GM12864 (cell line): ENCODE measurements around the gene FZD10.

Source experiments
- DNase-seq: peaks from one replicate; pipeline ENCODE4 v3.0.0-alpha.2; 2011; ENCODE audit warnings: low read depth
- H3K4me3 ChIP-seq: 2 replicates; pipeline ENCODE4 v1.5.1; 2011; ENCODE audit warnings: mild to moderate bottlenecking, low read depth, low read length, control low read depth
- CTCF ChIP-seq: IDR thresholded peaks from 2 replicates; pipeline ENCODE4 v1.5.1; 2011; ENCODE audit warnings: low read depth, mild to moderate bottlenecking, moderate library complexity, low read length, control low read depth, inconsistent platforms; ENCODE audit errors: missing control alignments

FZD10 gene

DNA sequence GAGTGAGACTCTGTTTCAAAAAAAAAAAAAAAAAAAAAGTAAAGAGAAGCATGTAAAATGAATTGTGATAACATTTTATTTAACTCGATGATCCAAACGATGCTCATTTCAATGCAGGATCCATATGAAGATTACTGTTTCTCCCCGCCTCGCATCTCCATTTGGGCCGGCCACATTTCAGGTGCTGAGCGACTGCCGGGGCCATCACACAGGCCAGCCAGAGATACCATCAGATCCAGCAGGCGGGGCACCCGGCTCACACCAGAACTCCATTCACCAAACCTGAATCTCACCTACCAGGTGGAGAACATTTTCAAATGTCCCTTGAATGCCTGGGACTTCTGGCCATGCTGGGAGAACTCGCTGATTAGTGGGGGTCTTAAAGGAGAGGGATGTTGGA is 18.0 kb upstream of the FZD10 start:
- DNase-seq = no peak
- no peak overlapping the region for H3K4me3 ChIP-seq

GRCh38 chr12:130145731-130146130 is 16.5 kb upstream of the FZD10 start:
- no peak overlapping the region for H3K4me3 ChIP-seq
- DNase-seq = no peak
- TF ChIP-seq CTCF = no peak

More for the DNA sequence above, 18.0 kb upstream of the FZD10 start:
- TF ChIP-seq CTCF = no peak

- no peak for TF ChIP-seq CTCF
- DNase-seq = no peak
- H3K4me3 ChIP-seq = no peak overlapping the region
Observed at GRCh38 chr12:130146176-130146931, 15.9 kb upstream of the FZD10 start.

DNA sequence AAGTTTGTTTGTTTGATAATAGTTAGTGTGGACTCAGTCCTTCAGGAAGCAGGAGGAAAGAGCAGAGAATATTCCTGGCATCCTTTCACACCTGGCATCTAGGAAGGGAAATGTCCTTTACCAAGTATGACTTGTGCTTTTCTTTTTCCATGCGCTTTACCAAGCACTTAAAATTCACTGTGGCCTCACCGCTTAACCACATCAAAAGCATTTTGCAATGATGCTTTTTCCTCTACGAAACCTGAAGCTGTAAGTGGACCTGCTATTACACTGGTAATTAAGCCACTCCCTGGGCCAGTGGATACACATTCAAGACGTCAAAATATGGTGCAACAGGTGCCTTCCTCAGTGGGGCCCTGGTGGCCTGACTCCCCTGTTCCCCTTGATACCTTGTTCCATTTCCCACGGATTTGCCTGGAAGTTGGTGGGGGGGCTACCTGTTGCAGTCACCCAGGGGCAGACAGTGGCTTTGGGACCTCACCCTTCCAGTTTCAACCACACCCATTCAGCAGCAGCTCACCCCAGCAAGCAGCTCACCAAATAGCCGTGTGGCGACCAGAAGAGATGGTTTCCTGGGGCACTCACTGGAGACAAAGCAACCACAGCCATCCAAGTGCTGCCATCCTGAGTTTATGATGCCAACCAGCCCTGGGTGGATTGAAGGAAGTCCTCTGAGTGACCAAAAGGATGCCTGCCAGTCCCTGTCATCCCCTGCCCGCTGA is 14.2 kb upstream of the FZD10 start:
- DNase-seq = no peak
- TF ChIP-seq CTCF = no peak
- H3K4me3 ChIP-seq = no peak overlapping the region

GRCh38 chr12:130151846-130152245 is 10.4 kb upstream of the FZD10 start:
- H3K4me3 ChIP-seq = no peak overlapping the region
- DNase-seq = no peak
- no peak for TF ChIP-seq CTCF

DNA sequence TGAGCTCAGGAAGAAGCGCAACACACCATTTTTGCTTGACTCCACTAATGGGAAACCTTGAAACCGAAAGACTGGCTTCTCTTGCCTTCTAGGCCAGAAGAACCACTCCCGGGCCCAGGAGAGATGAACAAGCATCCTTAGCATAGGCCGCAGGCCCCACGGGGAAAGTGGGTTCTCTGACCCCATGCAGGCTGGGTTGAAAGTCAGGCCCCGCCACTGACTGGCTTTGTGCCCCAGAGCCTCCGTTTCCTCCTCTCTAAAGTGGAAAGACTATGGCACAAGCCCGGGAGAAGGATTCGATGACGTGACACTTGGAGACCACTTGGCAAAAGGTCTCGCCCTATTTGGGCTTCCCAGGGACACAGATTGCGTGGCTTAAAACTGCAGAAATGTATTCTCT is 9.9 kb upstream of the FZD10 start:
- DNase-seq = no peak
- TF ChIP-seq CTCF = no peak

More for the DNA sequence above, 9.9 kb upstream of the FZD10 start:
- H3K4me3 ChIP-seq = no peak overlapping the region
